NCI-H345 treated with DMSO at 0.1 percent for 48 hours (cell line): Measurements from ENCODE around the gene GAPVD1.
"Not testable (repeated sequence)": the region's sequence is repeated elsewhere in the genome, so short reads cannot be mapped to it uniquely, and the experiment has no call there.

Experiments
- DNase-seq: peaks from one replicate; lab custom pipeline; 2025; ENCODE audit not compliant: unreplicated experiment; lab: John Stamatoyannopoulos, UW

Gene GAPVD1

GRCh38 chr9:125261501-125262293 is at the start of gene GAPVD1:
TSS of gene GAPVD1 (plus strand) at chr9:125261826. CDS start at chr9:125298922, 37,096 bp downstream.
- DNase-seq = peak; percentile 87

GRCh38 chr9:125214186-125214585 is 47.4 kb upstream of the GAPVD1 start:
- DNase-seq = no peak

- DNase-seq = no peak
Observed at GRCh38 chr9:125218621-125219020, 43.0 kb upstream of the GAPVD1 start.

GRCh38 chr9:125224858-125225257 is 36.8 kb upstream of the GAPVD1 start:
- DNase-seq = not testable (repeated sequence)

GRCh38 chr9:125227761-125228160 is 33.9 kb upstream of the GAPVD1 start:
- no peak for DNase-seq

GRCh38 chr9:125233678-125234077 is 27.9 kb upstream of the GAPVD1 start:
- no peak for DNase-seq

GRCh38 chr9:125234099-125234498 is 27.5 kb upstream of the GAPVD1 start:
- DNase-seq = not testable (repeated sequence)

GRCh38 chr9:125235804-125236519 is 25.7 kb upstream of the GAPVD1 start:
- DNase-seq = no peak

GRCh38 chr9:125236520-125237159 is 25.0 kb upstream of the GAPVD1 start:
- not testable (repeated sequence) for DNase-seq

- no peak for DNase-seq
Observed at GRCh38 chr9:125238127-125238914, 23.3 kb upstream of the GAPVD1 start.

GRCh38 chr9:125238915-125239446 is 22.6 kb upstream of the GAPVD1 start:
- DNase-seq = no peak

- no peak for DNase-seq
Observed at GRCh38 chr9:125239631-125240597, 21.7 kb upstream of the GAPVD1 start.

- no peak for DNase-seq
Observed at GRCh38 chr9:125240649-125240999, 21.0 kb upstream of the GAPVD1 start.

GRCh38 chr9:125241000-125241862 is 20.4 kb upstream of the GAPVD1 start, which contains the start of gene HSPA5:
TSS of gene HSPA5 (minus strand) at chr9:125241343. CDS start at chr9:125241126, 217 bp downstream.
- DNase-seq = peak; percentile 98

- peak; percentile 35 for DNase-seq
Observed at GRCh38 chr9:125241863-125242739, 19.5 kb upstream of the GAPVD1 start.

- no peak for DNase-seq
Observed at GRCh38 chr9:125243792-125244260, 17.8 kb upstream of the GAPVD1 start.

GRCh38 chr9:125246261-125246667 is 15.4 kb upstream of the GAPVD1 start:
- DNase-seq = no peak
